Measurements from ENCODE around the gene CCDC33. TPM values are rescaled to one million over a fixed set of nuclear protein-coding genes. Genes with fewer than 3 reads are reported as not detected.

Gene CCDC33
- total and polyA plus RNA-seq, 2 experiments from 2014 or later = 2.6 to 2.8 TPM

DNA sequence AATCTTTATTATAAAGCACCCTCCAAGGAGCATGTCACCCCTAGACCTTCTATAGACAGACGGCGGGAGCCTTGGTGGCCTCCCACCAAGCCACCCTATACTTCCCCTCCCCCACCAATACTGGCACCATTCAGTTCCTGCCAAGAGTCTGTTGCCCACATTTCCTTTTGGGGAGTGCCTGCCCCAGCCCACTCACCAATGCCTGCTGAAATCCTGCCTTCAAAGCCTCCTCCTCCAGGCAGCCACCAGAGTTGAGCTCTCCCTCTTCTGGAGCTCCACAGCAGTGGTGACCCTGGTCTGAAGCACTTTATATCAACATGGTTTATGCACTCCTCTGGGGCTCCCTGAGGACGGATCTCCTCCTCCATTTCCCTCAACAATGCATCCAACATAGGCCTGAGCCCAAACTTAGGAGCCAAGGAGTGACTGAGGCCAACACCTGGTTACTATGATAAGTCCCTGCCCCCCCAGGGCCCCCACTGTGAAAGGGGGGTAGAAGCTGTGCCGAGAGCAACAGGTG is 8.8 kb downstream of the CCDC33 start:
- Mint-ChIP-seq H3K4me1 (peaks cover 28% of the 10 kb centered on the region), H3K9me3 (no peaks in the 10 kb centered on the region), H3K4me3 (peak overlapping the region; percentile 63), H3K36me3 (ENCODE audit: low read depth) (no peaks in the 10 kb centered on the region), H3K27me3 (ENCODE audit: insufficient read depth, low read depth, poor library complexity) (peaks cover 13% of the 10 kb centered on the region), H3K27ac (no peak overlapping the region)
- no peak overlapping the region for H3K27ac ChIP-seq (ENCODE audit: low read depth)
- H3K4me1 ChIP-seq (ENCODE audit: insufficient read depth) = peaks cover 12% of the 10 kb centered on the region
- peak overlapping the region; percentile 82 for H3K4me2 ChIP-seq
- ATAC-seq (peak; percentile 11), DNase-seq (ENCODE audit: low spot score) (no peak)
- TF ChIP-seq EZH2 (IDR thresholded peaks at IDR 0.05; ENCODE audit: low read depth, unreplicated experiment) (no peak), CREB1 (CRISPR knock-in tag; IDR thresholded peaks at IDR 0.05; ENCODE audit: low read depth) (no peak), STAT1 (IDR thresholded peaks at IDR 0.05; ENCODE audit: unreplicated experiment) (no peak), ZNF331 (CRISPR knock-in tag; IDR thresholded peaks at IDR 0.05; ENCODE audit: low read depth) (no peak), ZNF114 (CRISPR knock-in tag; IDR thresholded peaks at IDR 0.05) (no peak), NANOG (IDR thresholded peaks at IDR 0.05; ENCODE audit: borderline replicate concordance) (no peak), POLR2AphosphoS5 (IDR thresholded peaks at IDR 0.05; ENCODE audit: low read depth) (no peak), EZH2phosphoT487 (IDR thresholded peaks at IDR 0.05; ENCODE audit: unreplicated experiment) (no peak), JUNB (IDR thresholded peaks at IDR 0.05; ENCODE audit: unreplicated experiment) (no peak)
- TF ChIP-seq, protein P1, sequence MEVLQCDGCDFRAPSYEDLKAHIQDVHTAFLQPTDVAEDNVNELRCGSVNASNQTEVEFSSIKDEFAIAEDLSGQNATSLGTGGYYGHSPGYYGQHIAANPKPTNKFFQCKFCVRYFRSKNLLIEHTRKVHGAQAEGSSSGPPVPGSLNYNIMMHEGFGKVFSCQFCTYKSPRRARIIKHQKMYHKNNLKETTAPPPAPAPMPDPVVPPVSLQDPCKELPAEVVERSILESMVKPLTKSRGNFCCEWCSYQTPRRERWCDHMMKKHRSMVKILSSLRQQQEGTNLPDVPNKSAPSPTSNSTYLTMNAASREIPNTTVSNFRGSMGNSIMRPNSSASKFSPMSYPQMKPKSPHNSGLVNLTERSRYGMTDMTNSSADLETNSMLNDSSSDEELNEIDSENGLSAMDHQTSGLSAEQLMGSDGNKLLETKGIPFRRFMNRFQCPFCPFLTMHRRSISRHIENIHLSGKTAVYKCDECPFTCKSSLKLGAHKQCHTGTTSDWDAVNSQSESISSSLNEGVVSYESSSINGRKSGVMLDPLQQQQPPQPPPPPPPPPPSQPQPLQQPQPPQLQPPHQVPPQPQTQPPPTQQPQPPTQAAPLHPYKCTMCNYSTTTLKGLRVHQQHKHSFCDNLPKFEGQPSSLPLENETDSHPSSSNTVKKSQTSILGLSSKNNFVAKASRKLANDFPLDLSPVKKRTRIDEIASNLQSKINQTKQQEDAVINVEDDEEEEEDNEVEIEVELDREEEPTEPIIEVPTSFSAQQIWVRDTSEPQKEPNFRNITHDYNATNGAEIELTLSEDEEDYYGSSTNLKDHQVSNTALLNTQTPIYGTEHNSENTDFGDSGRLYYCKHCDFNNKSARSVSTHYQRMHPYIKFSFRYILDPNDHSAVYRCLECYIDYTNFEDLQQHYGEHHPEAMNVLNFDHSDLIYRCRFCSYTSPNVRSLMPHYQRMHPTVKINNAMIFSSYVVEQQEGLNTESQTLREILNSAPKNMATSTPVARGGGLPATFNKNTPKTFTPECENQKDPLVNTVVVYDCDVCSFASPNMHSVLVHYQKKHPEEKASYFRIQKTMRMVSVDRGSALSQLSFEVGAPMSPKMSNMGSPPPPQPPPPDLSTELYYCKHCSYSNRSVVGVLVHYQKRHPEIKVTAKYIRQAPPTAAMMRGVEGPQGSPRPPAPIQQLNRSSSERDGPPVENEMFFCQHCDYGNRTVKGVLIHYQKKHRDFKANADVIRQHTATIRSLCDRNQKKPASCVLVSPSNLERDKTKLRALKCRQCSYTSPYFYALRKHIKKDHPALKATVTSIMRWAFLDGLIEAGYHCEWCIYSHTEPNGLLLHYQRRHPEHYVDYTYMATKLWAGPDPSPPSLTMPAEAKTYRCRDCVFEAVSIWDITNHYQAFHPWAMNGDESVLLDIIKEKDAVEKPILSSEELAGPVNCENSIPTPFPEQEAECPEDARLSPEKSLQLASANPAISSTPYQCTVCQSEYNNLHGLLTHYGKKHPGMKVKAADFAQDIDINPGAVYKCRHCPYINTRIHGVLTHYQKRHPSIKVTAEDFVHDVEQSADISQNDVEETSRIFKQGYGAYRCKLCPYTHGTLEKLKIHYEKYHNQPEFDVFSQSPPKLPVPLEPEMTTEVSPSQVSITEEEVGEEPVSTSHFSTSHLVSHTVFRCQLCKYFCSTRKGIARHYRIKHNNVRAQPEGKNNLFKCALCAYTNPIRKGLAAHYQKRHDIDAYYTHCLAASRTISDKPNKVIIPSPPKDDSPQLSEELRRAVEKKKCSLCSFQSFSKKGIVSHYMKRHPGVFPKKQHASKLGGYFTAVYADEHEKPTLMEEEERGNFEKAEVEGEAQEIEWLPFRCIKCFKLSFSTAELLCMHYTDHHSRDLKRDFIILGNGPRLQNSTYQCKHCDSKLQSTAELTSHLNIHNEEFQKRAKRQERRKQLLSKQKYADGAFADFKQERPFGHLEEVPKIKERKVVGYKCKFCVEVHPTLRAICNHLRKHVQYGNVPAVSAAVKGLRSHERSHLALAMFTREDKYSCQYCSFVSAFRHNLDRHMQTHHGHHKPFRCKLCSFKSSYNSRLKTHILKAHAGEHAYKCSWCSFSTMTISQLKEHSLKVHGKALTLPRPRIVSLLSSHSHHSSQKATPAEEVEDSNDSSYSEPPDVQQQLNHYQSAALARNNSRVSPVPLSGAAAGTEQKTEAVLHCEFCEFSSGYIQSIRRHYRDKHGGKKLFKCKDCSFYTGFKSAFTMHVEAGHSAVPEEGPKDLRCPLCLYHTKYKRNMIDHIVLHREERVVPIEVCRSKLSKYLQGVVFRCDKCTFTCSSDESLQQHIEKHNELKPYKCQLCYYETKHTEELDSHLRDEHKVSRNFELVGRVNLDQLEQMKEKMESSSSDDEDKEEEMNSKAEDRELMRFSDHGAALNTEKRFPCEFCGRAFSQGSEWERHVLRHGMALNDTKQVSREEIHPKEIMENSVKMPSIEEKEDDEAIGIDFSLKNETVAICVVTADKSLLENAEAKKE (CRISPR knock-in tag; IDR thresholded peaks at IDR 0.05) = no peak
- TF ChIP-seq, protein P2, sequence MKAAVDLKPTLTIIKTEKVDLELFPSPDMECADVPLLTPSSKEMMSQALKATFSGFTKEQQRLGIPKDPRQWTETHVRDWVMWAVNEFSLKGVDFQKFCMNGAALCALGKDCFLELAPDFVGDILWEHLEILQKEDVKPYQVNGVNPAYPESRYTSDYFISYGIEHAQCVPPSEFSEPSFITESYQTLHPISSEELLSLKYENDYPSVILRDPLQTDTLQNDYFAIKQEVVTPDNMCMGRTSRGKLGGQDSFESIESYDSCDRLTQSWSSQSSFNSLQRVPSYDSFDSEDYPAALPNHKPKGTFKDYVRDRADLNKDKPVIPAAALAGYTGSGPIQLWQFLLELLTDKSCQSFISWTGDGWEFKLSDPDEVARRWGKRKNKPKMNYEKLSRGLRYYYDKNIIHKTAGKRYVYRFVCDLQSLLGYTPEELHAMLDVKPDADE (IDR thresholded peaks at IDR 0.05) = no peak
- TF ChIP-seq, protein P3, sequence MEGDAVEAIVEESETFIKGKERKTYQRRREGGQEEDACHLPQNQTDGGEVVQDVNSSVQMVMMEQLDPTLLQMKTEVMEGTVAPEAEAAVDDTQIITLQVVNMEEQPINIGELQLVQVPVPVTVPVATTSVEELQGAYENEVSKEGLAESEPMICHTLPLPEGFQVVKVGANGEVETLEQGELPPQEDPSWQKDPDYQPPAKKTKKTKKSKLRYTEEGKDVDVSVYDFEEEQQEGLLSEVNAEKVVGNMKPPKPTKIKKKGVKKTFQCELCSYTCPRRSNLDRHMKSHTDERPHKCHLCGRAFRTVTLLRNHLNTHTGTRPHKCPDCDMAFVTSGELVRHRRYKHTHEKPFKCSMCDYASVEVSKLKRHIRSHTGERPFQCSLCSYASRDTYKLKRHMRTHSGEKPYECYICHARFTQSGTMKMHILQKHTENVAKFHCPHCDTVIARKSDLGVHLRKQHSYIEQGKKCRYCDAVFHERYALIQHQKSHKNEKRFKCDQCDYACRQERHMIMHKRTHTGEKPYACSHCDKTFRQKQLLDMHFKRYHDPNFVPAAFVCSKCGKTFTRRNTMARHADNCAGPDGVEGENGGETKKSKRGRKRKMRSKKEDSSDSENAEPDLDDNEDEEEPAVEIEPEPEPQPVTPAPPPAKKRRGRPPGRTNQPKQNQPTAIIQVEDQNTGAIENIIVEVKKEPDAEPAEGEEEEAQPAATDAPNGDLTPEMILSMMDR (conservative IDR thresholded peaks at IDR 0.05; ENCODE audit: low read depth in 2 of 2) = no peak
- TF ChIP-seq, protein P4, sequence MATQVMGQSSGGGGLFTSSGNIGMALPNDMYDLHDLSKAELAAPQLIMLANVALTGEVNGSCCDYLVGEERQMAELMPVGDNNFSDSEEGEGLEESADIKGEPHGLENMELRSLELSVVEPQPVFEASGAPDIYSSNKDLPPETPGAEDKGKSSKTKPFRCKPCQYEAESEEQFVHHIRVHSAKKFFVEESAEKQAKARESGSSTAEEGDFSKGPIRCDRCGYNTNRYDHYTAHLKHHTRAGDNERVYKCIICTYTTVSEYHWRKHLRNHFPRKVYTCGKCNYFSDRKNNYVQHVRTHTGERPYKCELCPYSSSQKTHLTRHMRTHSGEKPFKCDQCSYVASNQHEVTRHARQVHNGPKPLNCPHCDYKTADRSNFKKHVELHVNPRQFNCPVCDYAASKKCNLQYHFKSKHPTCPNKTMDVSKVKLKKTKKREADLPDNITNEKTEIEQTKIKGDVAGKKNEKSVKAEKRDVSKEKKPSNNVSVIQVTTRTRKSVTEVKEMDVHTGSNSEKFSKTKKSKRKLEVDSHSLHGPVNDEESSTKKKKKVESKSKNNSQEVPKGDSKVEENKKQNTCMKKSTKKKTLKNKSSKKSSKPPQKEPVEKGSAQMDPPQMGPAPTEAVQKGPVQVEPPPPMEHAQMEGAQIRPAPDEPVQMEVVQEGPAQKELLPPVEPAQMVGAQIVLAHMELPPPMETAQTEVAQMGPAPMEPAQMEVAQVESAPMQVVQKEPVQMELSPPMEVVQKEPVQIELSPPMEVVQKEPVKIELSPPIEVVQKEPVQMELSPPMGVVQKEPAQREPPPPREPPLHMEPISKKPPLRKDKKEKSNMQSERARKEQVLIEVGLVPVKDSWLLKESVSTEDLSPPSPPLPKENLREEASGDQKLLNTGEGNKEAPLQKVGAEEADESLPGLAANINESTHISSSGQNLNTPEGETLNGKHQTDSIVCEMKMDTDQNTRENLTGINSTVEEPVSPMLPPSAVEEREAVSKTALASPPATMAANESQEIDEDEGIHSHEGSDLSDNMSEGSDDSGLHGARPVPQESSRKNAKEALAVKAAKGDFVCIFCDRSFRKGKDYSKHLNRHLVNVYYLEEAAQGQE (IDR thresholded peaks at IDR 0.05; ENCODE audit: unreplicated experiment) = no peak
- H4K20me1 ChIP-seq (replicated peaks; ENCODE audit: insufficient read depth) = no peaks in the 10 kb centered on the region
- no peaks in the 10 kb centered on the region for H3K36me3 ChIP-seq (ENCODE audit: insufficient read depth)
- H3K27me3 ChIP-seq (ENCODE audit: insufficient read depth) = peaks cover 13% of the 10 kb centered on the region; the same call in 1 of the 2 replicates
- H3K4me3 ChIP-seq = peak overlapping the region; percentile 60
- 0 out of 2 replicates have a peak, but pooled peaks cover 8% of the 10 kb centered on the region for H3F3A ChIP-seq (replicated peaks; ENCODE audit: low read depth)
- H3K9me2 ChIP-seq (ENCODE audit: insufficient read depth) = no peaks in the 10 kb centered on the region
- peak overlapping the region; percentile 72; the same call in 1 of the 2 replicates for H2AFZ ChIP-seq
- no peaks in the 10 kb centered on the region for H3K79me2 ChIP-seq (replicated peaks; ENCODE audit: insufficient read depth)

Measured in GM23338 (cell line).